H7 (cell line): Measurements from ENCODE around the gene SLC44A3. TPM values are rescaled to one million over a fixed set of nuclear protein-coding genes. Genes with fewer than 3 reads are reported as not detected.
A peak's percentile ranks its signal among the peaks of the same experiment; 100 is the strongest.

Source experiments
- DNase-seq: peaks from one replicate; pipeline ENCODE4 v3.0.0; 2012
- H3K27me3 ChIP-seq: 2 replicates; pipeline ENCODE4 v1.6.0; 2011; ENCODE audit warnings: mild to moderate bottlenecking, low read length; ENCODE audit not compliant: control insufficient read depth, insufficient read depth
- H3K36me3 ChIP-seq: replicated peaks from 2 replicates; pipeline ENCODE4 v1.5.1; 2011; ENCODE audit warnings: low read length; ENCODE audit not compliant: control insufficient read depth, insufficient read depth
- H3K4me3 ChIP-seq: 2 replicates; pipeline ENCODE4 v1.5.1; 2011; ENCODE audit warnings: low read depth, mild to moderate bottlenecking, control low read depth, low read length, moderate library complexity; ENCODE audit not compliant: insufficient read depth
- total RNA-seq: library from RNA; depleted of rRNA; stranded (reverse); fragments of >200 nt; shearing (Covaris generic); gene quantifications from 2 replicates; pipeline ENCODE4 v1.2.3, GENCODE V29; 2014

Gene SLC44A3
- total RNA-seq, 1 experiment from 2014 or later = 0.83 TPM

DNA sequence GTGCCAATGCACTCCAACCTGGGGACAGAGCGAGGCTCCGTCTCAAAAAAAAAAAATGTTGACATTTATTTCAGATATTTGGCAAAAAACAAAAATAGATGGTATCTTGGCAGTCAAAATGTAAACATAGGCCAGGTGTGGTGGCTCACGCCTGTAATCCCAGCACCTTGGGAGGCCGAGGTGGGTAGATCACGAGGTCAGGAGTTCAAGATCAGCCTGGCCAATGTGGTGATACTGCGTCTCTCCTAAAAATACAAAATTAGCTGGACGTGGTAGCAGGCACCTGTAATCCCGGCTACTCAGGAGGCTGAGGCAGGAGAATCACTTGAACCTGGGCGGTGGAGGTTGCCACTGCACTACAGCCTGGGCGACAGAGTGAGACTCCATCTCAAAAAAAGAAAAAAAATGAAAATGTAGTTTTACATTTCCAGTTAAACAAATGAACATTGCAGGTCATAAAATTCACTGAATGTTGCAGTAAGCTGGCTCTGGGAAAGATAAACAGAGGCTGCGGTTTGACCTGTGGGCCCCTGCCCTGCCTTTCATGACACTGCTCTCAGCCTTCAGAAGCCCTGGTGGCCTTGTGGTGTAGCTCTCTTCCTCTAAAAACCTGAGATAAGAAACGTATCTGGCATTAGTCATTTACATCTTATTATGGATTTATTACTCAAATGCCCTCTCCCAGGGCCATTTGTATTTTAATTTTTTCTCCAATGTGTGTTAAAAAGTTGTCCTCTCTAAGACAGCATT, 12.2 kb upstream of the SLC44A3 start:
- no peak for DNase-seq
- Histone ChIP-seq H3K27me3 (peaks cover 12% of the 10 kb centered on the region; the same call in 1 of the 2 replicates), H3K4me3 (no peak overlapping the region), H3K36me3 (no peaks in the 10 kb centered on the region)

- Histone ChIP-seq H3K4me3 (no peak overlapping the region), H3K27me3 (peaks cover 12% of the 10 kb centered on the region; the same call in 1 of the 2 replicates), H3K36me3 (no peaks in the 10 kb centered on the region)
- DNase-seq = no peak
Observed at GRCh38 chr1:94808669-94809068, 11.5 kb upstream of the SLC44A3 start.

DNA sequence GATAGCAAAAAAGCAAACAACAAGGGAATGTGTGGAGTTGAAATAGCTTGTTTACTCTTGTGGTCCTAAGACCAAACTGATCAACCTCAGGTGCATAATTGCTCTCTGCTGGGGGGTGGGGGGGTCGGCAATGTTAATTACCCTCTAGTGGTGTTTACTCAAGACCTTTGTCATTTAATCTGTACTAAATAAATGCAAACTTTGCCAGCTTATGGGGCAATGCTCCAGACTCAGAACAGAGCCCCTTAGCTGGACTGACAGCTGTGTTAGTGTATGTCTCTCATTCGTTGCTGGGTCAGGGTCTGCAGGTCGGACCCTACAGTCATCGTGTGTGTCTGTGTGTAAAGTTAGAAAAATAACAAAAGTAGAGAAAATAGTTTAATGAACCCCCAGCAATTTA, 7.2 kb upstream of the SLC44A3 start:
- peaks cover 12% of the 10 kb centered on the region; the same call in 1 of the 2 replicates for H3K27me3 ChIP-seq
- H3K36me3 ChIP-seq = no peaks in the 10 kb centered on the region
- DNase-seq = no peak
- H3K4me3 ChIP-seq = no peak overlapping the region

GRCh38 chr1:94816030-94816429, 4.1 kb upstream of the SLC44A3 start:
- H3K27me3 ChIP-seq = peaks cover 26% of the 10 kb centered on the region
- DNase-seq = no peak
- no peaks in the 10 kb centered on the region for H3K36me3 ChIP-seq
- no peak overlapping the region for H3K4me3 ChIP-seq

- Histone ChIP-seq H3K4me3 (no peak overlapping the region), H3K36me3 (no peaks in the 10 kb centered on the region), H3K27me3 (peaks cover 20% of the 10 kb centered on the region)
- DNase-seq = no peak
Observed at GRCh38 chr1:94817712-94818111, 2.4 kb upstream of the SLC44A3 start.

DNA sequence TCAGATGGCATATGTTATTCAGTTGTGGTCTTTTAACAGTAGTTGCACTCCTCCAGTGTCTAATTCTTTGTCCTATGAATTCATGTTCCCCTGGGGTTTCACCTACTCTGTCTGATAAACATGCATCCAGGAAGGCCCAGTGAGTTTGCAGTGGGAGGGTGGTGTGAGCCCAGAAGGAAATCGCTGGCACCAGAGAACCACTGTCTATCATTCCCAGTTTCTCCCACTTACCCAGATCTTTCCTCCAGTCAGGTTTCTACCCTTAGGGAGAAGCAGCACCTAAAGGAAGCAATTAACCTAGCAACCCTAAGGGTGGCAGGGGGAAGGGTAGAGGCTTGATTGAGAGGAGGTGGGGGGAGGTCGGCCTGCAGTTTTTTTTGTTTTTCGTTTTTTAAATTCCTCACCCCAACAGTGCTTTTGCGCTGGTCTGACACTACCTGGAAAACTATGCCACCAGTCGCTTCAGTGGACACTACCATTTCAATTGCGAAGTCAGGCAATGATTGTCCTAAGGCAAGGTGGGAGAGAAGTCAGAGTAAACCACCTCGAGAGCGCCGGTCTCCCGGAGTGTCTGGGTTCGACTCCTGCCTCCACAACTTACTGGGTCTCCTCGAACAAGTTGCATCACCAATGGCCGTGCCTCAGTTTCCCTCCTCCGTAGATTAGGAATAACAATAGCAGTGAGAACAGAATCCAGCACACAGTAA, 766 bp upstream of the SLC44A3 start:
- Histone ChIP-seq H3K4me3 (peak overlapping the region; percentile 67), H3K27me3 (peaks cover 22% of the 10 kb centered on the region), H3K36me3 (no peaks in the 10 kb centered on the region)
- DNase-seq = peak; percentile 25

DNA sequence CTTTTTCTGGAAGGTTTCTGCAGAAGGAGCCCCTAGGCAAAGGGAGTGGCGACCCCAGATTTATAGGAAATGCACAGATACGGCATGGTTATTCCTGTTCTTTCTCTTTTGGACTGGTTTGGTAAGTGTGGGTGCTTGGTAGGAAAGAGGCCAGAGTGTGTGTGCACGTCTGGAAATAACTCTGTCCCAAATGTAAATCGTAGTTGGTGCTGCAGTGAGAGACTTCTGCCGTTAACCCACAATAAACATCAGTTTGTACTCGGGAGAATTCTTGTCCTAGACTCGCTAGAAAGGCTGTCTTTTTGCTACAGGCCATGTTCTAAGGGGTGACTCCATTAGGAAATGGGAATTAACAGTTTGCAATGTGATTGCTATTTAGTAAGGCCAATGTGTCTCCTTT, 779 bp downstream of the SLC44A3 start:
- Histone ChIP-seq H3K36me3 (no peaks in the 10 kb centered on the region), H3K4me3 (peak overlapping the region; percentile 67), H3K27me3 (peaks cover 22% of the 10 kb centered on the region)
- no peak for DNase-seq

GRCh38 chr1:94821636-94822305, 1.6 kb downstream of the SLC44A3 start:
- Histone ChIP-seq H3K27me3 (peaks cover 22% of the 10 kb centered on the region), H3K36me3 (no peaks in the 10 kb centered on the region), H3K4me3 (no peak overlapping the region)
- DNase-seq = peak; percentile 30

DNA sequence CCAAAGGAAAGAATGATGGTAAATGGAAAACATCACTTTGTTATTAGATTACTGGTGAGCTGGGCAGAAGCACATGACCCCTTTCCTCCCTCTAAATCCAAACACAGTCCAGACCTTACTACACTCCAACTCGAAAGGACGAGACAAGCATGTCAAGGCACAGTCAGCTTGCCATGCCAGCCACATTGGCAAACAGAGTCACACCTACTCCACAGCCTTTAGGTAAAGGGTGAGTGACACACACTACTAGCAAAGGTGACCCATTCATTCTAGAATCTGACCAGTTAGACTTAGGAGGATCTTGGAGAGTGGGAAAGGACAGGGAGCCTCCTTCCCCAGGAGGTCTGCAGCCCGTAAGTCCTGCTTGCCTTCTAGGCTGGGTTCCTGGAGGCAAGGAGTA, 3.0 kb downstream of the SLC44A3 start:
- no peak for DNase-seq
- Histone ChIP-seq H3K36me3 (no peaks in the 10 kb centered on the region), H3K4me3 (no peak overlapping the region), H3K27me3 (peaks cover 22% of the 10 kb centered on the region)

- H3K36me3 ChIP-seq = no peaks in the 10 kb centered on the region
- no peak for DNase-seq
- peaks cover 7% of the 10 kb centered on the region for H3K27me3 ChIP-seq
Observed at GRCh38 chr1:94825936-94826335, 5.8 kb downstream of the SLC44A3 start.

DNA sequence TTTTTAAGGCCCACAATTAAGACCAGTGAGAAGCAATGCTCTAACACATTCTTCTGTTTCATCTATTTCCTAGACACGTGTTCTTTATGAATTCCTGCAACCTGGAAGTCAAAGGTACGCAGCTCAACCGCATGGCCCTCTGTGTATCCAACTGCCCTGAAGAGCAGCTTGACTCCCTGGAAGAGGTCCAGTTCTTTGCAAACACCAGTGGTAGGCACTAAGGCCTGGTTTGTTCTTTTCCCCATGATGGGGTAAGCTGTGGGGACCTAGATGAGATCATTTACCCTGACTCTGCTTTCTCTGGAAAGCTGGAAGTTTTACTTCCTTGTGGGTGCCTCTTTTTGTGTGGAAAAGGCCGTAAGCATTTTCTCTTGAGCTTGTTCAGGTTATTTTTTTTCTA, 7.3 kb downstream of the SLC44A3 start:
- no peak for DNase-seq
- Histone ChIP-seq H3K36me3 (no peaks in the 10 kb centered on the region), H3K4me3 (no peak overlapping the region), H3K27me3 (peaks cover 1% of the 10 kb centered on the region; the same call in 1 of the 2 replicates)

More at GRCh38 chr1:94825936-94826335, 5.8 kb downstream of the SLC44A3 start:
- H3K4me3 ChIP-seq = no peak overlapping the region

- Histone ChIP-seq H3K4me3 (no peak overlapping the region), H3K27me3 (peaks cover 1% of the 10 kb centered on the region; the same call in 1 of the 2 replicates), H3K36me3 (no peaks in the 10 kb centered on the region)
- DNase-seq = no peak
Observed at GRCh38 chr1:94828251-94828650, 8.1 kb downstream of the SLC44A3 start.

GRCh38 chr1:94831641-94832040, 11.5 kb downstream of the SLC44A3 start:
- DNase-seq = no peak
- Histone ChIP-seq H3K27me3 (no peaks in the 10 kb centered on the region), H3K36me3 (no peaks in the 10 kb centered on the region), H3K4me3 (no peak overlapping the region)

GRCh38 chr1:94832446-94832845, 12.3 kb downstream of the SLC44A3 start:
- no peak for DNase-seq
- Histone ChIP-seq H3K36me3 (no peaks in the 10 kb centered on the region), H3K27me3 (no peaks in the 10 kb centered on the region), H3K4me3 (no peak overlapping the region)
